H1 (cell line): ENCODE results near the gene MCF2L2. TPM values are rescaled to one million over a fixed set of nuclear protein-coding genes. Genes with fewer than 3 reads are reported as not detected.

ENCODE experiments used
- JUND ChIP-seq: IDR thresholded peaks from 2 replicates; pipeline ENCODE4 v1.6.1; 2011; ENCODE audit warnings: mild to moderate bottlenecking, improper control_type of control experiment, low read length
- SIRT6 ChIP-seq: IDR thresholded peaks from one replicate; pipeline ENCODE4 v1.7.1; 2012; ENCODE audit warnings: low read length, inconsistent platforms
- SP2 ChIP-seq: IDR thresholded peaks from 2 replicates; pipeline ENCODE4 v1.6.1; 2012; ENCODE audit warnings: mild to moderate bottlenecking, low read length, inconsistent platforms
- polyA plus RNA-seq, 7 experiments: library from polyadenylated mRNA; depleted of rRNA in 3 of 7; stranded (reverse) in 5 of 7; unstranded in 2 of 7; fragments of >200 nt in 5 of 7; fragments of 200-250 nt in 2 of 7; gene quantifications; 1 replicate in 5 of 7; 2 replicates in 1 of 7; 4 replicates in 1 of 7; pipeline versions ENCODE4 v1.2.1 to v1.2.3, GENCODE V29; 2011 to 2013; ENCODE audit warnings: missing spikeins in 2 of 7, mixed read lengths in 2 of 7
- total RNA-seq: library from RNA; stranded (reverse); fragmentation: NEBNext Ultra II Directional; extraction: Animal tissue kit (Norgen Biotek cat#: 25700); gene quantifications from 2 replicates; pipeline ENCODE4 v1.2.1, GENCODE V29; 2021
- TF ChIP-seq, protein P1 (sequence below): fragments of 300-600 bp; sonication (generic); IDR thresholded peaks from 2 replicates; pipeline ENCODE4 v1.7.1; 2012; ENCODE audit warnings: low read length, moderate library complexity, mild to moderate bottlenecking, inconsistent platforms; ENCODE audit not compliant: insufficient replicate concordance

The MCF2L2 gene
- total and polyA plus RNA-seq, 2 of the 8 experiments (the other 6 are each of a cell fraction or from before 2014, with no cell fraction given): 4.1 to 13.7 TPM

DNA sequence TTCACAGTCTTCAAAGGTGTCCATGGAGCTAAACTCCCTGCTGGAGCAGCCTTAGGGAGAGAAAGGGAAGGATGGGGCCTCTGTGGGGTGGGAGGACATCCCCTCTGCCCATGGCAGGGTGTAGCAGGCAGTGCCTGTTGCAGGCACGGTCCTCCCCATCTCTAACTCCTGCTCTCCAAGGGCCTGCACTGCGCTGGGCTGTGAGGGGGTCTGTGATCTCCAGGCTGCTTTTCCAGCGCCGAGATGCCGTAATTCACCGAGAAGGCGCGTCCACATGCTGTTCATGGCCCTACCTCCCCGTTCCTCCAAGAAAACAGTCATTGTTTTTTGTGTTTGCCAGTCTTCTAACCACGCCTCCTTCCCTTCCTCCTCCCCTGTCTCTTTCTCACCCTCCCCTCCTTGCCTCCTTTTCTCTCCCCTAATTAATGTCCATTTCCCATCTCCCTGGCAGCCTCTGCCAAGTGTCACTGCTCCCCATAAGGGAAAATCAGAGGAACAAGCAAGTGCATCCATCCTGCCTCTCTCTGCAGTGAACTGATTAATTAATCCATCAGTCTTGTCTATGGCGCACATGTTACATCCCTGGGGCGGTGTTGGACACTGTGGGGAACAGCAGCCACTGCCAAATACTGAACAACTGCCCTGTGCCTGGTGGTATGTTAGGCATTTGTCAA, 248.2 kb downstream of the MCF2L2 start (continued):
- TF ChIP-seq, protein P1, sequence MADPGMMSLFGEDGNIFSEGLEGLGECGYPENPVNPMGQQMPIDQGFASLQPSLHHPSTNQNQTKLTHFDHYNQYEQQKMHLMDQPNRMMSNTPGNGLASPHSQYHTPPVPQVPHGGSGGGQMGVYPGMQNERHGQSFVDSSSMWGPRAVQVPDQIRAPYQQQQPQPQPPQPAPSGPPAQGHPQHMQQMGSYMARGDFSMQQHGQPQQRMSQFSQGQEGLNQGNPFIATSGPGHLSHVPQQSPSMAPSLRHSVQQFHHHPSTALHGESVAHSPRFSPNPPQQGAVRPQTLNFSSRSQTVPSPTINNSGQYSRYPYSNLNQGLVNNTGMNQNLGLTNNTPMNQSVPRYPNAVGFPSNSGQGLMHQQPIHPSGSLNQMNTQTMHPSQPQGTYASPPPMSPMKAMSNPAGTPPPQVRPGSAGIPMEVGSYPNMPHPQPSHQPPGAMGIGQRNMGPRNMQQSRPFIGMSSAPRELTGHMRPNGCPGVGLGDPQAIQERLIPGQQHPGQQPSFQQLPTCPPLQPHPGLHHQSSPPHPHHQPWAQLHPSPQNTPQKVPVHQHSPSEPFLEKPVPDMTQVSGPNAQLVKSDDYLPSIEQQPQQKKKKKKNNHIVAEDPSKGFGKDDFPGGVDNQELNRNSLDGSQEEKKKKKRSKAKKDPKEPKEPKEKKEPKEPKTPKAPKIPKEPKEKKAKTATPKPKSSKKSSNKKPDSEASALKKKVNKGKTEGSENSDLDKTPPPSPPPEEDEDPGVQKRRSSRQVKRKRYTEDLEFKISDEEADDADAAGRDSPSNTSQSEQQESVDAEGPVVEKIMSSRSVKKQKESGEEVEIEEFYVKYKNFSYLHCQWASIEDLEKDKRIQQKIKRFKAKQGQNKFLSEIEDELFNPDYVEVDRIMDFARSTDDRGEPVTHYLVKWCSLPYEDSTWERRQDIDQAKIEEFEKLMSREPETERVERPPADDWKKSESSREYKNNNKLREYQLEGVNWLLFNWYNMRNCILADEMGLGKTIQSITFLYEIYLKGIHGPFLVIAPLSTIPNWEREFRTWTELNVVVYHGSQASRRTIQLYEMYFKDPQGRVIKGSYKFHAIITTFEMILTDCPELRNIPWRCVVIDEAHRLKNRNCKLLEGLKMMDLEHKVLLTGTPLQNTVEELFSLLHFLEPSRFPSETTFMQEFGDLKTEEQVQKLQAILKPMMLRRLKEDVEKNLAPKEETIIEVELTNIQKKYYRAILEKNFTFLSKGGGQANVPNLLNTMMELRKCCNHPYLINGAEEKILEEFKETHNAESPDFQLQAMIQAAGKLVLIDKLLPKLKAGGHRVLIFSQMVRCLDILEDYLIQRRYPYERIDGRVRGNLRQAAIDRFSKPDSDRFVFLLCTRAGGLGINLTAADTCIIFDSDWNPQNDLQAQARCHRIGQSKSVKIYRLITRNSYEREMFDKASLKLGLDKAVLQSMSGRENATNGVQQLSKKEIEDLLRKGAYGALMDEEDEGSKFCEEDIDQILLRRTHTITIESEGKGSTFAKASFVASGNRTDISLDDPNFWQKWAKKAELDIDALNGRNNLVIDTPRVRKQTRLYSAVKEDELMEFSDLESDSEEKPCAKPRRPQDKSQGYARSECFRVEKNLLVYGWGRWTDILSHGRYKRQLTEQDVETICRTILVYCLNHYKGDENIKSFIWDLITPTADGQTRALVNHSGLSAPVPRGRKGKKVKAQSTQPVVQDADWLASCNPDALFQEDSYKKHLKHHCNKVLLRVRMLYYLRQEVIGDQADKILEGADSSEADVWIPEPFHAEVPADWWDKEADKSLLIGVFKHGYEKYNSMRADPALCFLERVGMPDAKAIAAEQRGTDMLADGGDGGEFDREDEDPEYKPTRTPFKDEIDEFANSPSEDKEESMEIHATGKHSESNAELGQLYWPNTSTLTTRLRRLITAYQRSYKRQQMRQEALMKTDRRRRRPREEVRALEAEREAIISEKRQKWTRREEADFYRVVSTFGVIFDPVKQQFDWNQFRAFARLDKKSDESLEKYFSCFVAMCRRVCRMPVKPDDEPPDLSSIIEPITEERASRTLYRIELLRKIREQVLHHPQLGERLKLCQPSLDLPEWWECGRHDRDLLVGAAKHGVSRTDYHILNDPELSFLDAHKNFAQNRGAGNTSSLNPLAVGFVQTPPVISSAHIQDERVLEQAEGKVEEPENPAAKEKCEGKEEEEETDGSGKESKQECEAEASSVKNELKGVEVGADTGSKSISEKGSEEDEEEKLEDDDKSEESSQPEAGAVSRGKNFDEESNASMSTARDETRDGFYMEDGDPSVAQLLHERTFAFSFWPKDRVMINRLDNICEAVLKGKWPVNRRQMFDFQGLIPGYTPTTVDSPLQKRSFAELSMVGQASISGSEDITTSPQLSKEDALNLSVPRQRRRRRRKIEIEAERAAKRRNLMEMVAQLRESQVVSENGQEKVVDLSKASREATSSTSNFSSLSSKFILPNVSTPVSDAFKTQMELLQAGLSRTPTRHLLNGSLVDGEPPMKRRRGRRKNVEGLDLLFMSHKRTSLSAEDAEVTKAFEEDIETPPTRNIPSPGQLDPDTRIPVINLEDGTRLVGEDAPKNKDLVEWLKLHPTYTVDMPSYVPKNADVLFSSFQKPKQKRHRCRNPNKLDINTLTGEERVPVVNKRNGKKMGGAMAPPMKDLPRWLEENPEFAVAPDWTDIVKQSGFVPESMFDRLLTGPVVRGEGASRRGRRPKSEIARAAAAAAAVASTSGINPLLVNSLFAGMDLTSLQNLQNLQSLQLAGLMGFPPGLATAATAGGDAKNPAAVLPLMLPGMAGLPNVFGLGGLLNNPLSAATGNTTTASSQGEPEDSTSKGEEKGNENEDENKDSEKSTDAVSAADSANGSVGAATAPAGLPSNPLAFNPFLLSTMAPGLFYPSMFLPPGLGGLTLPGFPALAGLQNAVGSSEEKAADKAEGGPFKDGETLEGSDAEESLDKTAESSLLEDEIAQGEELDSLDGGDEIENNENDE: peak; percentile 97
- TF ChIP-seq SP2 (no peak), JUND (no peak), SIRT6 (no peak)
